HG02981 (cell line): Measurements from ENCODE around the gene CAMK2D.

Source experiments
- ATAC-seq: cut with Tn5 transposase; IDR thresholded peaks from one replicate; pipeline ENCODE4 v1.9.1; 2021; ENCODE audit warnings: mild to moderate bottlenecking, moderate library complexity; ENCODE audit not compliant: unreplicated experiment

The CAMK2D gene

DNA sequence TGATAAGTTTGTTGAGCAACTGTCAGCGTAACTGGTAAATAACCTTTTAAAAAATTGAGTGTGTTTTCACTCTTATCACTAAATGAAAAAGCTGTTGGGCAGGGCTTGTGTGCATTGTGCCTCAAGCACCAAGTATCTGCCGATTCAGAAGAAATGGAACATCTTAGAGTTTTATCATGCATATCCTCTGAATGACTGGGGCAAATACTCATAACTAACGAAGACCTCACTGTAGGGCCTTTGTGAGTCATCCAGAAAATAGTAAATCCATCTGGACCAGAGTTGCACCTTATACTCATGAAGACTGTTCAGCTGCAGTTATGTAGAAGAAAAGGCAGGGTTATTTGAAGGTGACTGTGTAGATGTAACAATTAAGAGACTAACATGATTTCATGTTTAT is 222.1 kb downstream of the CAMK2D start:
- ATAC-seq: peak; percentile 70

DNA sequence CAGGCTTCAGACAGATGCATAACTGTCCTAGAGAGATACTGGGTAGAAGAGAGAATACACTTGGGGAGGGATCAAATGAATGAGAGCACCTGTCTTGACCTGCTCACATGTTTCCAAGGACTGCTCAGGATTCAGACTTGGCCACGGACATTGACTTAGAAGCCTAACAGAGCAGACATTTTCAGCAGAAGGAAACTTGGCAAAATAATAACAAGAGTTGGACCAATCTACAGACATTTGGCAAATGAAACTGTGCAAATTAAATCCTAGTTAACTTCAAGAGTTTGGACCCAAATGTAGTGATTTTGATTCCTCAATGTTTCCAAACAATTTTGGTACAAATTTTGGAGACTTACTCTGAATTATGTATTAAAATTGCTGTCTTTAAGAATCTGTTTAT is 223.9 kb downstream of the CAMK2D start:
- no peak for ATAC-seq

DNA sequence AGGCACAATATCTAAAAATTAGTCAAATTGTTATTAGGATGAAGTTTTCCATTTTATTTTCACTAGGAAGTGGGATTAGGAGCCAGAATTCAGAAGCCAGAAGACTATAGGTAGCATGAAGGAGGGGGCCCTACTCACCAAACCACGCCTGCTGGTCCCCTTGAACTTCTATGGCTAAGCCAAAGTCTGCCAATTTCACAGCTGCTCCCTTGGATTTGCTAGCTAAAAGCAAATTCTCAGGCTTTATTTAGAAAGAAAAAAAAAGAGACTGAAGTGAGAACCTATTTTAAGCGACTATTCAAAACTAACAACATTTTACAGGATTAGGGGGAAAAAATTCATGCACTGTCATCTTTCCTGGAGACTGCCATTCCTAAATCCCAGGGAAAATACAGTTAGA is 224.3 kb downstream of the CAMK2D start:
- ATAC-seq: no peak

- no peak for ATAC-seq
Measured at GRCh38 chr4:113534711-113535110, 226.8 kb downstream of the CAMK2D start.

GRCh38 chr4:113531572-113531971 is 230.0 kb downstream of the CAMK2D start:
- ATAC-seq: no peak

GRCh38 chr4:113528395-113528794 is 233.1 kb downstream of the CAMK2D start:
- no peak for ATAC-seq

DNA sequence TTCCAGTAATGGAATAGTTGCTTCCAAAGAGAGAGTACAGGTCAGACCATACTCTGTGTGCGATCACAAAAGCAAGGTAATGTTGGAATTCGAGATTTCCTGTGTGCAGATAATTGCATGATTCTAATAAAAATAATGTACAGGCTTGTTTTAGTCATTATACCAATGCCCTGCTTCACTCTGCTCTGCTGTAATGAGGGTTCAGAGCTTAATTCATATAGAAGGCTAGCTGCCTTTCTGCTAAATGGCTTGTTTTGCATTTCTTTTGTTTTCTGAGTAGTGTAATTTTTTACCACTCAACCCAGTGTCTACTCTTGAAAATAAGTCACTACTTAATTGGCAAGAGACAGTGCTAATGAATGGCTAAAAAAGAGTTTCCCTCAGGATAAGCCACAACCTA is 236.0 kb downstream of the CAMK2D start:
- ATAC-seq: no peak

DNA sequence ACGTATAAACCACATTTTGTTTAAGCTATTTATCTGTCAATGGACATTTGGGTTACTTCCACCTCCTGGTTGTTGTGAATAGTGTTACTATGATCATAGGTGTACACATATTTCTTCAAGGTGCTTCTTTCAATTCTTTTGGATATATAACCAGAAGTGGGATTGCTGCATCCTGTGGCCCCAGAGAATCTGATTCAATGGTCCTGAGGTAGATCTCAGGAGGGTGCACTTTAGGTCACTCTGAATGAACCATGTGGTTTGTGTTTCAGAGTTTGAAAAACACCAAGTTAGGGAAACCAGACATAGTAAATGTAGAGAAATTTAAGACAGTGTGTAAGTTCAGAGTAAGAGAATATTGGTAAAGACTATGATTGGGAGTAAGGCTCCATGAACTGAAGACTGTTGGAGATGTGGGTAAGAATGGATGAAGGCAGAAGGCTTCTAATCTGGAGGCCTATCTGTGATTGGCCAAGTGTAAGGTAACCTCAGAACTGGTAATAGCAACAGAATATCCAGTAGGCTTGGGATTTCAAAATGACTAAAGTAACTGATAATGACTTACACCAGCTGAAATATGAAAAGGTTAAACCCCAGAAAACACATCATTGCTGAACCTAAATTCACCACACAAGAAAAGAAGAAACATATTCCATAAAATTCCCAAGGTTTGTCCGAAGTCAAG is 236.9 kb downstream of the CAMK2D start:
- ATAC-seq: peak; percentile 42

- ATAC-seq: peak; percentile 92
Measured at GRCh38 chr4:113524096-113524495, 237.4 kb downstream of the CAMK2D start.

DNA sequence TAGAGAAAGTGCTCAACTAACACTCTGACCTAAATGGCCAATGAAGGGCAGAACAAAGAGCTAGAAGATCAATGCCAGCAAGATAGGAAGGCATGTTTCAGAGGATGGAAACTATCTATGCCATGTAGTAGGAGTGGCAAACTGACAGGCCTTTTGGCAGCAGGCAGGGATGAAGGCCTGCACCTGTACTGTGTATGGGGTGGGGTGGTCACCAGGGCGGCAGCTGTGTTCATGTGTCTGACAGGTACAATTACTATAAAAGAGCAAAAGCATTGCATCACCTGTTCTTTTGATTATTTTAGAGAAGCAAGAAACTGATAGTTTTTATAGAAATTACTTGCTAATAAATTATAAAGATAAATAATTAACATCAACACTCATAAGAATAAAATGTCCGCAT is 239.1 kb downstream of the CAMK2D start:
- no peak for ATAC-seq

GRCh38 chr4:113513382-113513781 is 248.2 kb downstream of the CAMK2D start:
- no peak for ATAC-seq

GRCh38 chr4:113512880-113513279 is 248.7 kb downstream of the CAMK2D start:
- ATAC-seq: no peak

GRCh38 chr4:113511944-113512343 is 249.6 kb downstream of the CAMK2D start:
- no peak for ATAC-seq

DNA sequence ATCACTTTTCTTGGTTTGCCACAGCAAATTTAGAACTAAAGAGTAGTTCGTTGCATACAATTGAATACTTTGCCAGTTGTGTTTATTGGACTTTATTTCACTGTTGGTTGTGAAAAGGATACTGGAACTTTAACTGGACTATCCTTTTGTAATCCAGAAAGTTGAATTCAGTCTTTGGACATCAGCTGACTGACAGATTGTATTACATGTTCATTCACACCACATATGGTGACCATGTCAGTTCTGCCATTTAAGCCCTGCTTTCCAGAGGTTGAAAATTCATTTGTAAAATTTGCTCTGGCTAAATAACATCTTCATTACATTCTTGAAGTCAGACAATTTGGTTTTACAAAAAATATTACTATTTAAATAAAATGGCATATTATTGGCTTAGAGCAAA is 251.7 kb downstream of the CAMK2D start:
- ATAC-seq: no peak

GRCh38 chr4:113505044-113505443 is 256.5 kb downstream of the CAMK2D start:
- no peak for ATAC-seq

- ATAC-seq: no peak
Measured at GRCh38 chr4:113504422-113504821, 257.1 kb downstream of the CAMK2D start.

- no peak for ATAC-seq
Measured at GRCh38 chr4:113503691-113504090, 257.8 kb downstream of the CAMK2D start.

- no peak for ATAC-seq
Measured at GRCh38 chr4:113502906-113503305, 258.6 kb downstream of the CAMK2D start.

- no peak for ATAC-seq
Measured at GRCh38 chr4:113502476-113502875, 259.1 kb downstream of the CAMK2D start.

- no peak for ATAC-seq
Measured at GRCh38 chr4:113500424-113500823, 261.1 kb downstream of the CAMK2D start.

DNA sequence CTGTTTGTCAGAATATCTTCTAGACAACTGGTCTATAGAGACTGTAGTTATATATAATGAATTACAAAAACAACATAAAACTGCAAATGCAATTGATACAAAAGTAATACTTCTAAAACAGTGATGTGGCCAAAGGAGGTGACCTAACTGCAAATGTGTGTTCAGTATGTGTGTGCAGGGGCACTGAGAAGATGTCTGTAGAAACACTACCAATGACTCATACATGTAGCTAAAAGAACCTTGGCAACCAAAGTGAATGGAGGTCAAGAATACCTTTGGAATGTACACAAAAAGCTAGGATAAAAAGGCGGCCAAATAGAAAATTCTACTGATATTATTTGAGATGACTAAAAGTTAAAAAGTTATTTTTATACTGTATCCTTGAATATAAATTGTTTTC is 261.8 kb downstream of the CAMK2D start:
- ATAC-seq: no peak

- no peak for ATAC-seq
Measured at GRCh38 chr4:113499166-113499565, 262.4 kb downstream of the CAMK2D start.

GRCh38 chr4:113497154-113497884 is 264.2 kb downstream of the CAMK2D start:
- no peak for ATAC-seq
